Smooth muscle cell (in vitro differentiated cells): ENCODE data around the gene TSPAN8. TPM values are rescaled to one million over a fixed set of nuclear protein-coding genes. Genes with fewer than 3 reads are reported as not detected.
A peak's percentile ranks its signal among the peaks of the same experiment; 100 is the strongest.

ENCODE experiments used
- DNase-seq: peaks from one replicate; lab custom pipeline; 2025; ENCODE audit not compliant: unreplicated experiment; lab: John Stamatoyannopoulos, UW
- H2AFZ ChIP-seq: fragments of 200-600 bp; sonication (generic); 2 replicates; pipeline ENCODE4 v1.6.0; 2016; ENCODE audit warnings: antibody characterized with exemption, low read depth, mild to moderate bottlenecking
- H3F3A ChIP-seq: fragments of 200-600 bp; sonication (generic); 2 replicates; pipeline ENCODE4 v1.6.0; 2017; ENCODE audit warnings: antibody characterized with exemption, low read depth
- H3K27ac ChIP-seq: fragments of 200-600 bp; sonication (generic); 2 replicates; pipeline ENCODE4 v1.5.1; 2016; ENCODE audit warnings: low read depth, mild to moderate bottlenecking
- H3K27me3 ChIP-seq: fragments of 200-600 bp; sonication (generic); 2 replicates; pipeline ENCODE4 v1.6.1; 2016; ENCODE audit warnings: low read depth, mild to moderate bottlenecking
- H3K36me3 ChIP-seq: fragments of 200-600 bp; sonication (generic); 2 replicates; pipeline ENCODE4 v1.5.1; 2016; ENCODE audit warnings: low read depth
- H3K4me1 ChIP-seq: fragments of 200-600 bp; sonication (generic); 2 replicates; pipeline ENCODE4 v1.5.1; 2016; ENCODE audit warnings: low read depth
- H3K4me2 ChIP-seq: fragments of 200-600 bp; sonication (generic); 2 replicates; pipeline ENCODE4 v1.6.0; 2016; ENCODE audit warnings: mild to moderate bottlenecking
- H3K4me3 ChIP-seq: fragments of 200-600 bp; sonication (generic); 2 replicates; pipeline ENCODE4 v1.5.1; 2016; ENCODE audit warnings: mild to moderate bottlenecking
- H3K79me2 ChIP-seq: fragments of 200-600 bp; sonication (generic); 2 replicates; pipeline ENCODE4 v1.6.0; 2016; ENCODE audit warnings: low read depth, mild to moderate bottlenecking
- H3K9ac ChIP-seq: fragments of 200-600 bp; sonication (generic); 2 replicates; pipeline ENCODE4 v1.6.0; 2016; ENCODE audit warnings: low read depth
- H3K9me3 ChIP-seq: fragments of 200-600 bp; sonication (generic); replicated peaks from 2 replicates; pipeline ENCODE4 v1.5.1; 2016; ENCODE audit warnings: low read depth
- H4K20me1 ChIP-seq: fragments of 200-600 bp; sonication (generic); 2 replicates; pipeline ENCODE4 v1.6.0; 2016; ENCODE audit warnings: low read depth
- CTCF ChIP-seq: fragments of 200-600 bp; sonication (generic); IDR thresholded peaks from 2 replicates; pipeline ENCODE4 v1.5.1; 2017; ENCODE audit warnings: borderline replicate concordance, mild to moderate bottlenecking, antibody characterized with exemption; ENCODE audit not compliant: insufficient read depth, poor library complexity, severe bottlenecking
- WGBS: methylation state at CpG from one replicate; pipeline ENCODE4 v1.1.7; 2016; ENCODE audit warnings: low lambda C conversion rate; 5-methylcytosine and 5-hydroxymethylcytosine counted together
- polyA plus RNA-seq: library from polyadenylated mRNA; unstranded; fragments of >200 nt; fragmentation: Nextera tagmentation; extraction: Ambion mirVana; gene quantifications from 2 replicates; pipeline ENCODE4 v1.2.1, GENCODE V29; 2016
- total RNA-seq: library from RNA; depleted of rRNA; stranded (reverse); fragments of >200 nt; gene quantifications from 2 replicates; pipeline ENCODE4 v1.2.3, GENCODE V29; 2014

TSPAN8 gene
- not detected in 2 replicates for total RNA-seq
- polyA plus RNA-seq: 0.25 TPM in 1 of 2 replicates, not detected in the other

- no peaks in the 10 kb centered on the region for H3K36me3 ChIP-seq
- peak within 1 kb of the TSS; percentile 46 for H3K4me3 ChIP-seq
- no peak for TF ChIP-seq CTCF
- no peak within 1 kb of the TSS for H3K9ac ChIP-seq
- 90% methylated on average over 7 of the region's 7 CpGs for WGBS
- H4K20me1 ChIP-seq: no peaks in the 10 kb centered on the region
- no peak within 1 kb of the TSS for H3K27ac ChIP-seq
- H3K79me2 ChIP-seq: no peaks in the 10 kb centered on the region
- no peak within 1 kb of the TSS for H3K4me2 ChIP-seq
- H3K9me3 ChIP-seq: no peaks in the 10 kb centered on the region
- H3K27me3 ChIP-seq: no peaks in the 10 kb centered on the region
- no peak for DNase-seq
- no peaks in the 10 kb centered on the region for H3K4me1 ChIP-seq
- H3F3A ChIP-seq: no peaks in the 10 kb centered on the region
- no peak within 1 kb of the TSS for H2AFZ ChIP-seq
Observed at GRCh38 chr12:71157601-71158233, at the start of gene TSPAN8. TSS of gene TSPAN8 (minus strand) at chr12:71157999. CDS start at chr12:71157678, 321 bp downstream.

GRCh38 chr12:71201136-71201679, 43.4 kb upstream of the TSPAN8 start:
- Histone ChIP-seq H3K4me3 (no peak overlapping the region), H3K36me3 (no peaks in the 10 kb centered on the region), H3K4me1 (peaks cover 13% of the 10 kb centered on the region), H3K27me3 (no peaks in the 10 kb centered on the region), H3F3A (no peaks in the 10 kb centered on the region), H4K20me1 (no peaks in the 10 kb centered on the region), H3K4me2 (no peak overlapping the region), H2AFZ (no peak overlapping the region), H3K79me2 (no peaks in the 10 kb centered on the region), H3K27ac (no peak overlapping the region), H3K9ac (no peak overlapping the region), H3K9me3 (no peaks in the 10 kb centered on the region)
- WGBS: 97% methylated on average over 1 of the region's 1 CpG
- TF ChIP-seq CTCF: no peak
- no peak for DNase-seq

- WGBS: 87% methylated on average over 2 of the region's 2 CpGs
- H2AFZ ChIP-seq: no peak overlapping the region
- H3K9ac ChIP-seq: no peak overlapping the region
- no peak overlapping the region for H3K4me3 ChIP-seq
- no peaks in the 10 kb centered on the region for H4K20me1 ChIP-seq
- H3K27me3 ChIP-seq: no peaks in the 10 kb centered on the region
- H3K79me2 ChIP-seq: no peaks in the 10 kb centered on the region
- no peaks in the 10 kb centered on the region for H3F3A ChIP-seq
- H3K27ac ChIP-seq: no peak overlapping the region
- no peak overlapping the region for H3K4me2 ChIP-seq
- no peak for TF ChIP-seq CTCF
- no peaks in the 10 kb centered on the region for H3K9me3 ChIP-seq
- H3K36me3 ChIP-seq: no peaks in the 10 kb centered on the region
- DNase-seq: no peak
- H3K4me1 ChIP-seq: peaks cover 13% of the 10 kb centered on the region
Observed at GRCh38 chr12:71200706-71201105, 42.9 kb upstream of the TSPAN8 start.

GRCh38 chr12:71197460-71197859, 39.7 kb upstream of the TSPAN8 start:
- no peak overlapping the region for H3K27ac ChIP-seq
- no peak overlapping the region for H3K4me3 ChIP-seq

More at GRCh38 chr12:71197460-71197859, 39.7 kb upstream of the TSPAN8 start:
- H3K36me3 ChIP-seq: no peaks in the 10 kb centered on the region
- H3K79me2 ChIP-seq: no peaks in the 10 kb centered on the region
- H4K20me1 ChIP-seq: no peaks in the 10 kb centered on the region
- no peak overlapping the region for H3K4me2 ChIP-seq
- no peak for TF ChIP-seq CTCF
- H3K27me3 ChIP-seq: no peaks in the 10 kb centered on the region
- peaks cover 13% of the 10 kb centered on the region for H3K4me1 ChIP-seq
- H3F3A ChIP-seq: no peaks in the 10 kb centered on the region
- no peak overlapping the region for H2AFZ ChIP-seq
- no peaks in the 10 kb centered on the region for H3K9me3 ChIP-seq
- no peak for DNase-seq
- no peak overlapping the region for H3K9ac ChIP-seq
